HCT116 (cell line): ENCODE measurements around the gene DNM3.

Experiments
- CEBPB ChIP-seq: IDR thresholded peaks from 2 replicates; pipeline ENCODE4 v1.6.1; 2012; ENCODE audit warnings: low read depth
- TF ChIP-seq, protein P1 (sequence below): IDR thresholded peaks from 2 replicates; pipeline ENCODE4 v1.6.1; 2012; ENCODE audit warnings: low read depth
- TF ChIP-seq, protein P2 (sequence below), 3 experiments: fragments of 200-600 bp in 1 of 3; sonication (generic) in 1 of 3; IDR thresholded peaks in 2 of 3; conservative IDR thresholded peaks in 1 of 3; 2 replicates each; pipeline ENCODE4 v1.5.1; 2012 to 2017; ENCODE audit warnings: low read depth in 2 of 3, low read length in 2 of 3, antibody characterized with exemption in 1 of 3, borderline replicate concordance in 1 of 3, control low read depth in 1 of 3, mild to moderate bottlenecking in 1 of 3, mixed read lengths in 1 of 3, mixed run types in 1 of 3, moderate library complexity in 1 of 3; ENCODE audit not compliant: insufficient read depth in 1 of 3
- TF ChIP-seq, protein P3 (sequence below): IDR thresholded peaks from 2 replicates; pipeline ENCODE4 v1.6.1; 2012

- TF ChIP-seq, protein P1, sequence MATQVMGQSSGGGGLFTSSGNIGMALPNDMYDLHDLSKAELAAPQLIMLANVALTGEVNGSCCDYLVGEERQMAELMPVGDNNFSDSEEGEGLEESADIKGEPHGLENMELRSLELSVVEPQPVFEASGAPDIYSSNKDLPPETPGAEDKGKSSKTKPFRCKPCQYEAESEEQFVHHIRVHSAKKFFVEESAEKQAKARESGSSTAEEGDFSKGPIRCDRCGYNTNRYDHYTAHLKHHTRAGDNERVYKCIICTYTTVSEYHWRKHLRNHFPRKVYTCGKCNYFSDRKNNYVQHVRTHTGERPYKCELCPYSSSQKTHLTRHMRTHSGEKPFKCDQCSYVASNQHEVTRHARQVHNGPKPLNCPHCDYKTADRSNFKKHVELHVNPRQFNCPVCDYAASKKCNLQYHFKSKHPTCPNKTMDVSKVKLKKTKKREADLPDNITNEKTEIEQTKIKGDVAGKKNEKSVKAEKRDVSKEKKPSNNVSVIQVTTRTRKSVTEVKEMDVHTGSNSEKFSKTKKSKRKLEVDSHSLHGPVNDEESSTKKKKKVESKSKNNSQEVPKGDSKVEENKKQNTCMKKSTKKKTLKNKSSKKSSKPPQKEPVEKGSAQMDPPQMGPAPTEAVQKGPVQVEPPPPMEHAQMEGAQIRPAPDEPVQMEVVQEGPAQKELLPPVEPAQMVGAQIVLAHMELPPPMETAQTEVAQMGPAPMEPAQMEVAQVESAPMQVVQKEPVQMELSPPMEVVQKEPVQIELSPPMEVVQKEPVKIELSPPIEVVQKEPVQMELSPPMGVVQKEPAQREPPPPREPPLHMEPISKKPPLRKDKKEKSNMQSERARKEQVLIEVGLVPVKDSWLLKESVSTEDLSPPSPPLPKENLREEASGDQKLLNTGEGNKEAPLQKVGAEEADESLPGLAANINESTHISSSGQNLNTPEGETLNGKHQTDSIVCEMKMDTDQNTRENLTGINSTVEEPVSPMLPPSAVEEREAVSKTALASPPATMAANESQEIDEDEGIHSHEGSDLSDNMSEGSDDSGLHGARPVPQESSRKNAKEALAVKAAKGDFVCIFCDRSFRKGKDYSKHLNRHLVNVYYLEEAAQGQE, result no peak
- TF ChIP-seq, protein P2, sequence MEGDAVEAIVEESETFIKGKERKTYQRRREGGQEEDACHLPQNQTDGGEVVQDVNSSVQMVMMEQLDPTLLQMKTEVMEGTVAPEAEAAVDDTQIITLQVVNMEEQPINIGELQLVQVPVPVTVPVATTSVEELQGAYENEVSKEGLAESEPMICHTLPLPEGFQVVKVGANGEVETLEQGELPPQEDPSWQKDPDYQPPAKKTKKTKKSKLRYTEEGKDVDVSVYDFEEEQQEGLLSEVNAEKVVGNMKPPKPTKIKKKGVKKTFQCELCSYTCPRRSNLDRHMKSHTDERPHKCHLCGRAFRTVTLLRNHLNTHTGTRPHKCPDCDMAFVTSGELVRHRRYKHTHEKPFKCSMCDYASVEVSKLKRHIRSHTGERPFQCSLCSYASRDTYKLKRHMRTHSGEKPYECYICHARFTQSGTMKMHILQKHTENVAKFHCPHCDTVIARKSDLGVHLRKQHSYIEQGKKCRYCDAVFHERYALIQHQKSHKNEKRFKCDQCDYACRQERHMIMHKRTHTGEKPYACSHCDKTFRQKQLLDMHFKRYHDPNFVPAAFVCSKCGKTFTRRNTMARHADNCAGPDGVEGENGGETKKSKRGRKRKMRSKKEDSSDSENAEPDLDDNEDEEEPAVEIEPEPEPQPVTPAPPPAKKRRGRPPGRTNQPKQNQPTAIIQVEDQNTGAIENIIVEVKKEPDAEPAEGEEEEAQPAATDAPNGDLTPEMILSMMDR (IDR thresholded peaks at IDR 0.05 in 2 of 3, conservative IDR thresholded peaks at IDR 0.05 in 1 of 3; ENCODE audit: borderline replicate concordance in 1 of 3, insufficient read depth in 1 of 3, low read depth in 2 of 3, low read length in 2 of 3), result no peak
- TF ChIP-seq, protein P3, sequence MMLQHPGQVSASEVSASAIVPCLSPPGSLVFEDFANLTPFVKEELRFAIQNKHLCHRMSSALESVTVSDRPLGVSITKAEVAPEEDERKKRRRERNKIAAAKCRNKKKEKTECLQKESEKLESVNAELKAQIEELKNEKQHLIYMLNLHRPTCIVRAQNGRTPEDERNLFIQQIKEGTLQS, result no peak
- no peak for TF ChIP-seq CEBPB
Measured at GRCh38 chr1:171864308-171864707, 23.0 kb downstream of the DNM3 start.
